ENCODE data around the gene FBXL7.

Gene FBXL7

GRCh38 chr5:15493501-15493900, 6.5 kb upstream of the FBXL7 start:
- TF ChIP-seq PPARA (CRISPR knock-in tag; IDR thresholded peaks at IDR 0.05; ENCODE audit: borderline replicate concordance) = no peak
- no peak for TF ChIP-seq ZNF565 (CRISPR knock-in tag; conservative IDR thresholded peaks at IDR 0.05; ENCODE audit: low read depth)
- TF ChIP-seq ISL1 (CRISPR knock-in tag; IDR thresholded peaks at IDR 0.05) = no peak
- no peak for TF ChIP-seq TSHZ2 (CRISPR knock-in tag; IDR thresholded peaks at IDR 0.05)
- TF ChIP-seq TCF4 (CRISPR knock-in tag; IDR thresholded peaks at IDR 0.05; ENCODE audit: borderline replicate concordance) = no peak
- no peak for TF ChIP-seq ZFP3 (CRISPR knock-in tag; IDR thresholded peaks at IDR 0.05)
- no peak for TF ChIP-seq ARNTL (CRISPR knock-in tag; IDR thresholded peaks at IDR 0.05; ENCODE audit: borderline replicate concordance, low read depth)
- TF ChIP-seq BACH2 (CRISPR knock-in tag; IDR thresholded peaks at IDR 0.05; ENCODE audit: borderline replicate concordance) = no peak
- no peak for TF ChIP-seq ZNF8 (CRISPR knock-in tag; IDR thresholded peaks at IDR 0.05)
- no peak for TF ChIP-seq GLIS3 (CRISPR knock-in tag; IDR thresholded peaks at IDR 0.05)
- TF ChIP-seq OSR1 (CRISPR knock-in tag; IDR thresholded peaks at IDR 0.05) = no peak
- TF ChIP-seq POU6F1 (CRISPR knock-in tag; IDR thresholded peaks at IDR 0.05; ENCODE audit: borderline replicate concordance, low read depth) = no peak
- no peak for TF ChIP-seq ZFP30 (CRISPR knock-in tag; IDR thresholded peaks at IDR 0.05)
- no peak for TF ChIP-seq SNAI2 (CRISPR knock-in tag; IDR thresholded peaks at IDR 0.05)
- TF ChIP-seq TOX (CRISPR knock-in tag; IDR thresholded peaks at IDR 0.05; ENCODE audit: borderline replicate concordance) = no peak
- no peak for TF ChIP-seq CSRNP3 (CRISPR knock-in tag; IDR thresholded peaks at IDR 0.05)
- no peak for ATAC-seq

GRCh38 chr5:15495026-15495425, 5.0 kb upstream of the FBXL7 start:
- no peak for ATAC-seq
- no peak for TF ChIP-seq CREB5 (CRISPR knock-in tag; IDR thresholded peaks at IDR 0.05; ENCODE audit: low read depth)
- TF ChIP-seq ZNF8 (CRISPR knock-in tag; IDR thresholded peaks at IDR 0.05) = no peak
- no peak for TF ChIP-seq PATZ1 (CRISPR knock-in tag; IDR thresholded peaks at IDR 0.05; ENCODE audit: borderline replicate concordance)
- TF ChIP-seq ZFP3 (CRISPR knock-in tag; IDR thresholded peaks at IDR 0.05) = no peak
- no peak for TF ChIP-seq TCF4 (CRISPR knock-in tag; IDR thresholded peaks at IDR 0.05; ENCODE audit: borderline replicate concordance)

GRCh38 chr5:15496886-15497285, 3.1 kb upstream of the FBXL7 start:
- ATAC-seq = no peak
- TF ChIP-seq ESRRG (CRISPR knock-in tag; IDR thresholded peaks at IDR 0.05) = no peak
- TF ChIP-seq ZFP30 (CRISPR knock-in tag; IDR thresholded peaks at IDR 0.05) = no peak
- no peak for TF ChIP-seq TSHZ2 (CRISPR knock-in tag; IDR thresholded peaks at IDR 0.05)
- TF ChIP-seq OSR1 (CRISPR knock-in tag; IDR thresholded peaks at IDR 0.05) = no peak
- TF ChIP-seq CSRNP3 (CRISPR knock-in tag; IDR thresholded peaks at IDR 0.05) = no peak
- no peak for TF ChIP-seq RARB (CRISPR knock-in tag; IDR thresholded peaks at IDR 0.05)
- TF ChIP-seq PPARA (CRISPR knock-in tag; IDR thresholded peaks at IDR 0.05; ENCODE audit: borderline replicate concordance) = no peak
- TF ChIP-seq ZNF8 (CRISPR knock-in tag; IDR thresholded peaks at IDR 0.05) = no peak
- TF ChIP-seq CSDC2 (CRISPR knock-in tag; IDR thresholded peaks at IDR 0.05) = no peak
- no peak for TF ChIP-seq PATZ1 (CRISPR knock-in tag; IDR thresholded peaks at IDR 0.05; ENCODE audit: borderline replicate concordance)
- no peak for TF ChIP-seq ZNF565 (CRISPR knock-in tag; conservative IDR thresholded peaks at IDR 0.05; ENCODE audit: low read depth)
- TF ChIP-seq ZNF70 (CRISPR knock-in tag; IDR thresholded peaks at IDR 0.05) = no peak
